ENCODE measurements around the gene PARD3.

PARD3 gene

DNA sequence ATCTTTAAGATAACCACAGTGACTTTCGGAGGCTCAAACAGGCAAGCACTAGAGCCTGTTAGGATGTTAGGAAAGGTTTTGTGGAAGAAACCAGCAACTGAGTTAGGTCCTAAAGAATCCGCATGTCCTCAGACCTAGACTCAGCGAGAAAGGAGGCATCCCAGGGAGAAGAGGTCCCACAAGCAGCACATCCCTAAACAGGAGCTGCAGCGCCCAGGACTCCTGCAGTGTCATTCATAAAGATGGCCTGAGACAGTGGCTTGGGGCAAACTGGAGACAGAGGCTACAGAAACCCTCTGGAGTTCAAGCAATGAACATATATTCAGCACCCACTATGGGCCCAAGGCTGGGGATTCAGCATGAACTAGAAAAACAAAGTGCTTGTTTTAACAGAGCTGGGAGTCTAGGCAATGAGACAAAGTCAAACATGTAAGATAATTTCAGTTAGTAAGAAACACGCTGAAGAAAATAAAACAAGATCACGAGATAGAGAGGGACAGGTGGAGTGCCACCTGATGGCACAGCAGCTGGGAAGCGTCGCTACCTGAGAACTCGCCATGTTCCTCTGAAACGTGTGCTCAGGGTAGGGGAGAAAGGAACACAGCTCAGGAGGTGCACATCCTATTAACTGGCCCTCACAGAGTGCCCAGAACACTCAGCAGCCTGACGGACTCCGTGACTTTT, 48.1 kb downstream of the PARD3 start:
- ChIA-PET CTCF (interaction anchor here (1.9 kb wide), 1 partner anchor 34 kb away, joined by 6 read pairs; no protein-coding TSS in a partner anchor), POLR2A (no interaction called here)
- TF ChIP-seq BHLHE40 (IDR thresholded peaks at IDR 0.05; ENCODE audit: borderline replicate concordance) (no peak), FOXK2 (IDR thresholded peaks at IDR 0.05) (no peak), SUZ12 (IDR thresholded peaks at IDR 0.05) (no peak), NFRKB (IDR thresholded peaks at IDR 0.05) (no peak), HDGF (IDR thresholded peaks at IDR 0.05; ENCODE audit: borderline replicate concordance) (no peak), LEF1 (IDR thresholded peaks at IDR 0.05; ENCODE audit: borderline replicate concordance) (no peak)
- TF ChIP-seq, protein P1, sequence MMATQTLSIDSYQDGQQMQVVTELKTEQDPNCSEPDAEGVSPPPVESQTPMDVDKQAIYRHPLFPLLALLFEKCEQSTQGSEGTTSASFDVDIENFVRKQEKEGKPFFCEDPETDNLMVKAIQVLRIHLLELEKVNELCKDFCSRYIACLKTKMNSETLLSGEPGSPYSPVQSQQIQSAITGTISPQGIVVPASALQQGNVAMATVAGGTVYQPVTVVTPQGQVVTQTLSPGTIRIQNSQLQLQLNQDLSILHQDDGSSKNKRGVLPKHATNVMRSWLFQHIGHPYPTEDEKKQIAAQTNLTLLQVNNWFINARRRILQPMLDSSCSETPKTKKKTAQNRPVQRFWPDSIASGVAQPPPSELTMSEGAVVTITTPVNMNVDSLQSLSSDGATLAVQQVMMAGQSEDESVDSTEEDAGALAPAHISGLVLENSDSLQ (IDR thresholded peaks at IDR 0.05) = no peak
- DNase-seq (ENCODE audit: extremely low spot score) = no peak

DNA sequence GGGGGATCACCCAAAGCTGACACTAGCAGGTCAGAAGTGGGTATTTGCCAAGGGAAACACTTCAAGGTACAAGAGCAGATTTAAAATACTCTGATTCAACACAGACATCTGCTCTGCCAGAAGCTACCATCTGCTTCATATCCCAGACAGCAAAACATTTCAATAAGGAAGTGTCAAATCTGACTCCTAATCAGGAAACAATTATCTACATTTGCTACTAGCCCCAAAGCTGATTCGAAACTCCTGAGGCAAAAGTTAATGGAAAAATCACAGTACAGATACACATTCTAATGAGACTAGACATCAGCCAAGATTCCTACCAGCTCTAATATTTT, 48.9 kb downstream of the PARD3 start:
- CTCF ChIA-PET = interaction anchor here (1.9 kb wide), 1 partner anchor 33 kb away, joined by 6 read pairs; no protein-coding TSS in a partner anchor
- POLR2A ChIA-PET = interaction anchor here (0.5 kb wide), 1 partner anchor 11 kb away, joined by 3 read pairs; no protein-coding TSS in a partner anchor
- no peak for DNase-seq (ENCODE audit: extremely low spot score)
- no peak for TF ChIP-seq FOXM1 (IDR thresholded peaks at IDR 0.05; ENCODE audit: borderline replicate concordance)
- no peak for TF ChIP-seq LEF1 (IDR thresholded peaks at IDR 0.05; ENCODE audit: borderline replicate concordance)
- TF ChIP-seq ZNF384 (IDR thresholded peaks at IDR 0.05) = no peak
- no peak for TF ChIP-seq ELF4 (IDR thresholded peaks at IDR 0.05)
- TF ChIP-seq FOXK2 (IDR thresholded peaks at IDR 0.05) = no peak
- TF ChIP-seq FOXA1 (IDR thresholded peaks at IDR 0.05) = no peak
- no peak for TF ChIP-seq BHLHE40 (IDR thresholded peaks at IDR 0.05; ENCODE audit: borderline replicate concordance)
- no peak for TF ChIP-seq L3MBTL2 (conservative IDR thresholded peaks at IDR 0.05)

DNA sequence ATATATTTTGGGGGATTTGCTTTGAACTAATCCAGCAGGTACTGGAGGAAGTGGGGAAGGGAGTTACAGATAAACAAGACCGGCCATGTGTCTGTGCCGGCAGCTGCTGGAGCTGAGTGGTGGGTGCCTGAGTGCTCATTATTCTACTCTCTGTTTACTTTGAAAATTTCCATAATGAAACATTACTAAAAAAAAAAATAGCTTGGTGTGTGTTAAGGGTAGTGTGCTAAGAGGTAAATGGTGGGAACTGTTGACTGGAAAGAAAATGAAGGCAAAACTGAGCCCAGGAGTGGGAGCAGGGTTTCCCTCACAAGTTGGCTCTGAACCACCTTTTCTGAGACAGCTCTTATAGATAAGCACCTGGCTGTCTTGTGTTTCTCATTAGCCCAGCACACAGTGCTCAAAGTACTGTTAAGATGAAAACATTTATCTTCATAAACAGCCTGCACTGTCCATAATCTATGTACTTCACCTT, 50.6 kb downstream of the PARD3 start:
- TF ChIP-seq BHLHE40 (IDR thresholded peaks at IDR 0.05; ENCODE audit: borderline replicate concordance) (no peak), TARDBP (IDR thresholded peaks at IDR 0.05) (no peak), CTBP1 (IDR thresholded peaks at IDR 0.05; ENCODE audit: borderline replicate concordance) (no peak), HDGF (IDR thresholded peaks at IDR 0.05; ENCODE audit: borderline replicate concordance) (no peak), ARNT (IDR thresholded peaks at IDR 0.05) (no peak), L3MBTL2 (conservative IDR thresholded peaks at IDR 0.05) (no peak), ELF4 (IDR thresholded peaks at IDR 0.05) (no peak), FOXM1 (IDR thresholded peaks at IDR 0.05; ENCODE audit: borderline replicate concordance) (no peak), ZNF384 (IDR thresholded peaks at IDR 0.05) (no peak), SUZ12 (IDR thresholded peaks at IDR 0.05) (no peak), FOXA1 (IDR thresholded peaks at IDR 0.05) (no peak), FOXK2 (IDR thresholded peaks at IDR 0.05) (no peak)
- TF ChIP-seq, protein P1 (IDR thresholded peaks at IDR 0.05) = no peak
- ChIA-PET POLR2A (no interaction called here), CTCF (interaction anchor here (0.6 to 1.0 kb wide), 2 partner anchors 32 to 1981 kb away, joined by 4 to 7 read pairs; no protein-coding TSS in a partner anchor)
- DNase-seq (ENCODE audit: extremely low spot score) = no peak

DNA sequence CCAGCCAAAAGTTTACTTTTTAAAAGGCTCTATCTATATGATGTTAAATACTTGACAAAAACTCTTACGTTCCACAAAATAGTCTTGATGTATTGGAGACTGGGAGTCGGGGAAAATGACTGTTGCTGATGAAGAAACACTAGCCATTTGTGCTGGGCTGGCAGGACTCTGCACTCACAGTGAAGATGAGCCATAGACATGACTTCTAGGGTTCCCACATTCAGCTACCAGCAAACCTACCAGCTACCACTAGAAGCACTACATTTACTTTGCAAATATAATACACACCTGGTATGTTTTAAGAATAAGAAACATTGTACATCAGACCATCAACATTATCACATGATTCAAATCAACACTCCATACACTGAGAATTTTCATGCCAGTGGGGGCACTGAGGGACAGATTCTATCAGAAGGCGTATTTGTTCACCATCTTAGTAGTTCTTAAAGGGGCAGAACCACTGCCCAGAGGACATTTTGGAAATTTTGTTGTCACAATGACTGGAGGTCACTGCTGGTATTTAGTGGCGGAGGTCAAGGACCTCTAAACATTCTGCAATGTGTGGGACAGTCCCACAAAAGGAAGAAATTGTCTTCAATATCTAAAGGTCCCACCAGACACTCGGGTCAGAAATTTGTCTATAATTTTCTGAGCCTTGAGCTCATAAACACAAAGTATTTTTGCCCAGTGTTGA, 52.3 kb downstream of the PARD3 start:
- CTCF ChIA-PET = no interaction called here
- TF ChIP-seq, protein P1 (IDR thresholded peaks at IDR 0.05) = no peak
- TF ChIP-seq TARDBP (IDR thresholded peaks at IDR 0.05) (no peak), NFRKB (IDR thresholded peaks at IDR 0.05) (no peak), ARNT (IDR thresholded peaks at IDR 0.05) (no peak), L3MBTL2 (conservative IDR thresholded peaks at IDR 0.05) (no peak), ZNF384 (IDR thresholded peaks at IDR 0.05) (no peak), BHLHE40 (IDR thresholded peaks at IDR 0.05; ENCODE audit: borderline replicate concordance) (no peak), CTBP1 (IDR thresholded peaks at IDR 0.05; ENCODE audit: borderline replicate concordance) (no peak), FOXM1 (IDR thresholded peaks at IDR 0.05; ENCODE audit: borderline replicate concordance) (no peak), LEF1 (IDR thresholded peaks at IDR 0.05; ENCODE audit: borderline replicate concordance) (no peak), ELF4 (IDR thresholded peaks at IDR 0.05) (no peak)
- DNase-seq (ENCODE audit: extremely low spot score) = no peak
- POLR2A ChIA-PET = no interaction called here

DNA sequence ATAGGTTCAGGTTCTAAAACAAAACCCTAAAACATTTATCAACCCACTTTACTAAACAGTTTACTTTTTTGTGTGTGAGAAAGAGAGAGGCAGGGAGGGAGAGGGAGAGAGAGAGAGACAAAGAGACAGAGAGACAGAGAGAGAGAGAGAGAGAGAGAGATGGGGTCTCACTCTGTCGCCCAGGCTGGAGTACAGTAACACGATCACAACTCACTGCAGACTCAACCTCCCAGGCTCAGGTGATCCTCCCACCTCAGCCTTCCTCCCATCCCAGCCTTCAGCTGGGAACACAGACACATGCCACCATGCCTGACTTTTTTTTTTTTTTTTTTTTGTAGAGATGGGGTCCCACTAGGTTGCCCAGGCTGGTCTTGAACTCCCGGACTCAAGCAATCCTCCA, 52.9 kb downstream of the PARD3 start:
- DNase-seq (ENCODE audit: extremely low spot score) = no peak
- CTCF ChIA-PET = no interaction called here
- TF ChIP-seq CTBP1 (IDR thresholded peaks at IDR 0.05; ENCODE audit: borderline replicate concordance) = no peak
- no peak for TF ChIP-seq ELF4 (IDR thresholded peaks at IDR 0.05)
- TF ChIP-seq FOXK2 (IDR thresholded peaks at IDR 0.05) = no peak
- no peak for TF ChIP-seq FOXA1 (IDR thresholded peaks at IDR 0.05)
- TF ChIP-seq ARNT (IDR thresholded peaks at IDR 0.05) = no peak
- TF ChIP-seq, protein P1 (IDR thresholded peaks at IDR 0.05) = no peak
- TF ChIP-seq FOXM1 (IDR thresholded peaks at IDR 0.05; ENCODE audit: borderline replicate concordance) = no peak
- TF ChIP-seq HDGF (IDR thresholded peaks at IDR 0.05; ENCODE audit: borderline replicate concordance) = no peak
- POLR2A ChIA-PET = no interaction called here
